Naive thymus-derived CD4-positive, alpha-beta T cell (primary cell): ENCODE results near the gene DIRAS2. TPM values are rescaled to one million over a fixed set of nuclear protein-coding genes. Genes with fewer than 3 reads are reported as not detected.

Experiments
- ATAC-seq: fragments of 150-1000 bp; cut with Tn5 transposase; 2 replicates; pipeline ENCODE4 v1.10.0; 2021; ENCODE audit warnings: mild to moderate bottlenecking, moderate library complexity
- CTCF ChIA-PET: fragments of 350-600 bp; sonication (Branson Sonifier 250); formaldehyde crosslinking; loops from one replicate; lab custom pipeline; 2021; ENCODE audit warnings: antibody characterized with exemption; lab: Charles Lee
- POLR2A ChIA-PET: fragments of 350-600 bp; sonication (Branson Sonifier 250); formaldehyde crosslinking; loops from one replicate; lab custom pipeline; 2021; ENCODE audit warnings: antibody characterized with exemption, inconsistent platforms; lab: Charles Lee
- DNase-seq, 9 donors: peaks; one replicate each; pipeline versions ENCODE4 v3.0.0 to v3.0.0-alpha.2; 2020 to 2022; ENCODE audit warnings: mixed read lengths in 1 of 9
- H3K27ac ChIP-seq: one replicate; pipeline ENCODE4 v1.7.0; 2013; ENCODE audit warnings: mild to moderate bottlenecking, low read depth, low read length, moderate library complexity
- H3K27me3 ChIP-seq, 2 donors: one replicate each; pipeline ENCODE4 v1.7.0; 2013; ENCODE audit warnings: low read length in 2 of 2, mild to moderate bottlenecking in 2 of 2, moderate library complexity in 2 of 2; ENCODE audit not compliant: control insufficient read depth in 2 of 2, insufficient read depth in 2 of 2
- H3K36me3 ChIP-seq, 3 experiments: 1 replicate in 2 of 3; 2 replicates in 1 of 3; pipeline ENCODE4 v1.7.0; 2013; ENCODE audit warnings: low read length in 3 of 3, mild to moderate bottlenecking in 3 of 3, moderate library complexity in 1 of 3; ENCODE audit not compliant: insufficient read depth in 3 of 3, control insufficient read depth in 2 of 3
- H3K4me1 ChIP-seq, 2 donors: one replicate each; pipeline ENCODE4 v1.7.0; 2013; ENCODE audit warnings: low read length in 2 of 2, mild to moderate bottlenecking in 2 of 2, moderate library complexity in 1 of 2; ENCODE audit not compliant: control insufficient read depth in 2 of 2, insufficient read depth in 2 of 2
- H3K4me3 ChIP-seq: 2 replicates; pipeline ENCODE4 v1.7.0; 2013; ENCODE audit warnings: mild to moderate bottlenecking, low read length
- H3K9me3 ChIP-seq, 3 experiments: 1 replicate in 2 of 3; 2 replicates in 1 of 3; pipeline ENCODE4 v1.7.0; 2013; ENCODE audit warnings: low read length in 3 of 3; ENCODE audit not compliant: control insufficient read depth in 2 of 3
- H3K27ac Mint-ChIP-seq, 9 donors: one replicate each; pipeline ENCODE4 v1.8.0; 2020 to 2022; ENCODE audit warnings: mixed read lengths in 9 of 9, mild to moderate bottlenecking in 8 of 9, moderate library complexity in 5 of 9, inconsistent platforms in 2 of 9
- H3K27me3 Mint-ChIP-seq, 5 donors: one replicate each; pipeline ENCODE4 v1.8.0; 2021 to 2022; ENCODE audit warnings: mixed read lengths in 5 of 5, mild to moderate bottlenecking in 1 of 5
- H3K36me3 Mint-ChIP-seq, 5 donors: one replicate each; pipeline ENCODE4 v1.8.0; 2020 to 2022; ENCODE audit warnings: mixed read lengths in 5 of 5, mild to moderate bottlenecking in 3 of 5, inconsistent platforms in 1 of 5
- H3K4me1 Mint-ChIP-seq, 7 donors: one replicate each; pipeline ENCODE4 v1.8.0; 2020 to 2022; ENCODE audit warnings: mixed read lengths in 7 of 7, mild to moderate bottlenecking in 3 of 7, inconsistent platforms in 1 of 7
- H3K4me3 Mint-ChIP-seq, 10 donors: one replicate each; pipeline ENCODE4 v1.8.0; 2020 to 2022; ENCODE audit warnings: mild to moderate bottlenecking in 10 of 10, mixed read lengths in 10 of 10, moderate library complexity in 6 of 10, inconsistent platforms in 2 of 10
- H3K9me3 Mint-ChIP-seq, 11 donors: one replicate each; pipeline ENCODE4 v1.8.0; 2020 to 2022; ENCODE audit warnings: mixed read lengths in 11 of 11, mild to moderate bottlenecking in 4 of 11, inconsistent platforms in 1 of 11, moderate library complexity in 1 of 11
- intact Hi-C, 2 donors: fragments of 100-400 bp; cut with micrococcal nuclease; formaldehyde crosslinking; loops; one replicate each; pipeline ENCODE4 v1.15.1; 2023
- polyA plus RNA-seq, 2 donors: library from polyadenylated mRNA; unstranded; fragments of 300-500 nt; fragmentation: Illumina TruSeq; gene quantifications; one replicate each; pipeline ENCODE4 v1.2.3, GENCODE V29; 2021
- total RNA-seq, 6 experiments: library from RNA in 5 of 6; stranded (reverse) in 5 of 6; gene quantifications; 1 replicate in 5 of 6; 2 replicates in 1 of 6; pipeline ENCODE4 v1.2.3 and lab custom pipeline; 2021 to 2026

DIRAS2 gene
- total and polyA plus RNA-seq, 7 experiments from 2014 or later = not detected

GRCh38 chr9:90562229-90562628, 80.4 kb downstream of the DIRAS2 start:
- intact Hi-C loops = no loop called here
- DNase-seq (no peak), ATAC-seq (no peak)
- Histone ChIP-seq H3K4me1 (no peaks in the 10 kb centered on the region), H3K4me3 (no peak overlapping the region), H3K27ac (no peak overlapping the region), H3K27me3 (no peaks in the 10 kb centered on the region), H3K36me3 (no peaks in the 10 kb centered on the region), H3K9me3 (no peaks in the 10 kb centered on the region)
- H3K27ac Mint-ChIP-seq = no peak overlapping the region
- H3K36me3 Mint-ChIP-seq = no peaks in the 10 kb centered on the region
- no peak overlapping the region for H3K4me3 Mint-ChIP-seq
- H3K4me1 Mint-ChIP-seq = no peaks in the 10 kb centered on the region
- ChIA-PET POLR2A (interaction anchor here (0.9 kb wide), 1 partner anchor 286 kb away, joined by 3 read pairs; no protein-coding TSS in a partner anchor), CTCF (no interaction called here)
- H3K27me3 Mint-ChIP-seq = peaks cover 2 to 7% (median 4%) of the 10 kb centered on the region in 5 donors
- no peaks in the 10 kb centered on the region for H3K9me3 Mint-ChIP-seq

Other genes with a start within 250 kb of the DIRAS2 start
- 10 to 100 TPM in 1 of 5 experiments, 1 to 10 TPM in 3, under 1 TPM in 1; 0.41 to 71.6 (median 2.4) TPM for gene SYK, start 159.0 kb upstream of the DIRAS2 start, total RNA-seq
- gene SYK, start 159.0 kb upstream of the DIRAS2 start, polyA plus RNA-seq = under 1 TPM; 0.26 to 0.31 TPM